NCI-H82 (cell line): ENCODE data around the gene E2F7.

Experiments
- DNase-seq: peaks from one replicate; lab custom pipeline; 2025; lab: John Stamatoyannopoulos, UW

E2F7 gene

GRCh38 chr12:77062846-77063461 lies 2.4 kb downstream of the E2F7 start:
- DNase-seq = no peak

DNA sequence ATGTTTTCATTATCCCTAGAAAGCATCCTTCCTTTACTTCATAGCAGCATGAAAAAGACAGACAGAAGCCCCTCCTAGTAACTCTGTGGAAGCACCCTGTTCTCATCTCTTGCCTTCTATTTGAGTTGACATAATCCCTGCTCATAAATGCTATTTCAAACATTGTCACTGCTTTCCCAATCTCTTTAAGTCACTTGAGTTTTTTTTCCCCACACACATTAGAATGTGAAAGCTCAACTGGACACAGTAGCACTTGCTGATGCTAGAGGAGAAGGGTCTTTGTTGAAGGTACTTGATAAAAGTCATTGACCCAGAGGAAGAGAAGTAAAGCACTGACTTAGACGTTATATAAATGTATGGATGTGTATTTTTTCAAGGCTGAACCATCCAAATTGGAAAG lies 3.0 kb downstream of the E2F7 start:
- DNase-seq = no peak

DNA sequence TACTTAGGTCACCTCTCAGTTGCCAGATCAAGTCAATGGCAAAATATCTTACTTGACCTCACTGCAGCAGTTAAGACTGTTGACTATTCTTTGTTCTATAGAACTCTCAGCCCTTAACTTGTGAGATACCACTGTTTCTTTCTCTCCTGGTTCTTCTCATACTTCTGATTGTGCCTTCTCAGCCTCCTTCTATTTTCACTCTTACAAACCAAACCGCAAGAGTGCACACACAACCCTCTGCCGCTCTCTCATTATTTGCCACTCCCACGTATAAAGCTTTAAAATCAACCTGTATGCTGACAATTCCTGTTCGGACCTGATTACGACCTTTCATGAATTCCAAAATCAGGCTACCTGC lies 4.5 kb downstream of the E2F7 start:
- DNase-seq = no peak

- no peak for DNase-seq
These were observed 5.1 kb downstream of the E2F7 start for GRCh38 chr12:77060136-77060882.

DNA sequence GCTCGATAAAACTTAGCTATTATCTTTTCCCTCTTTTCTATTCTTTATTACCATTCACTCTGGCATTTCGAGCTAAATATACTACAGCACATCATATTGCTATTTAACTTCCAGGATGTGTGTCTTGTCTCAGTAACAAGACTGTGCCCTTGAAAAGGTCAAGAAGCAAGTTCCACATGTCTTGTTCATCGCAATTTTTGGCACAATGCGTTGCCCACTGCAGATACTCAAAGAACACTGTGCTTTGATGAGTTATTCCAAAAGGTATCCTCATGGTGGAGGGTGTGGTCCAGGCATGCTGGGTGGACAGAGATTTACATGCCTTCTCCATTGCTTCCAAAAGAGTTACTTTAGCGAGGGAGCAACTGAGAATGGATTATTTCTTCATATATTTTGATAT lies 6.6 kb downstream of the E2F7 start:
- DNase-seq = no peak

DNA sequence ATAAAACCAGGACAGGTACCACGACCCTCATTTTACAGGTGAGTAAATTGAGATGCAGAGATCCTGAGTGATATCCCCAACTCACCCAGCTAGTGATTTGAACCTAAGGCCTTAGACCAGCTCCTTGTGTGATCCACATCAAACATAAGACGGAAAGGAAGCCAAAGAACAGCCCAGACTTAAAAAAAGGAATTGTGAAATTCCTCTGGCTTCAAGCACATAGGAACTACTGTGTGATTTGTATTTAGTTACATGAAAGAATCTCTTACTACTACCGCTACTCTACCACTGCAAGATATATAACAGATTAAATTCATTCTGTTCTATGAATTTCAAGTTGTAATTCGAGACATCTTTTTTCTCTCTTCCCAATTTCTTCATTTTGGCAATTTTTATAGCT lies 10.5 kb downstream of the E2F7 start:
- no peak for DNase-seq

- DNase-seq = no peak
These were observed 12.1 kb downstream of the E2F7 start for GRCh38 chr12:77053259-77053658.

- DNase-seq = peak; percentile 82
These were observed 15.5 kb downstream of the E2F7 start for GRCh38 chr12:77049767-77050353.

GRCh38 chr12:77047341-77048109 lies 17.8 kb downstream of the E2F7 start:
- DNase-seq = peak; percentile 33

DNA sequence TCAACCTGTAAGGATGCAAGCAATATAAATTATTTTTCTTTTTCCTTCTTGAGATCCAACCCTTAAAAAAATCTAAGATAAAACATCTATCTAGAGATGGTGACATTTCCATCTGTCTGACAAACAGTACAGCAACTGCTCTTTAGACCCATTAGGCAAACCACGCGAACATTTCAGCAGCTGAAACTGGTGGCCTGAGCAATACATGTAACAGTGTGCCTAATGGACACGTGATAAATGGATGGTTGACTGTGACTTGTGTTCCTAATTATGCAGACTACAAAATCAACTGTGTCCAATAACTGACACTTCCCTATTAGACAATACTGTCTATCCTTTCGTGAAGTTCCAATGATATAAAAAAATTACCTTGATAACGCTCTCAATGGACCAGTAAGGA lies 18.9 kb downstream of the E2F7 start:
- DNase-seq = no peak

- no peak for DNase-seq
These were observed 20.2 kb downstream of the E2F7 start for GRCh38 chr12:77045183-77045582.

- DNase-seq = no peak
These were observed 20.6 kb downstream of the E2F7 start for GRCh38 chr12:77044721-77045120.

GRCh38 chr12:77042833-77043232 lies 22.5 kb downstream of the E2F7 start:
- DNase-seq = no peak

- no peak for DNase-seq
These were observed 25.1 kb downstream of the E2F7 start for GRCh38 chr12:77040231-77040630.

GRCh38 chr12:77035226-77035625 lies 30.1 kb downstream of the E2F7 start:
- DNase-seq = no peak

DNA sequence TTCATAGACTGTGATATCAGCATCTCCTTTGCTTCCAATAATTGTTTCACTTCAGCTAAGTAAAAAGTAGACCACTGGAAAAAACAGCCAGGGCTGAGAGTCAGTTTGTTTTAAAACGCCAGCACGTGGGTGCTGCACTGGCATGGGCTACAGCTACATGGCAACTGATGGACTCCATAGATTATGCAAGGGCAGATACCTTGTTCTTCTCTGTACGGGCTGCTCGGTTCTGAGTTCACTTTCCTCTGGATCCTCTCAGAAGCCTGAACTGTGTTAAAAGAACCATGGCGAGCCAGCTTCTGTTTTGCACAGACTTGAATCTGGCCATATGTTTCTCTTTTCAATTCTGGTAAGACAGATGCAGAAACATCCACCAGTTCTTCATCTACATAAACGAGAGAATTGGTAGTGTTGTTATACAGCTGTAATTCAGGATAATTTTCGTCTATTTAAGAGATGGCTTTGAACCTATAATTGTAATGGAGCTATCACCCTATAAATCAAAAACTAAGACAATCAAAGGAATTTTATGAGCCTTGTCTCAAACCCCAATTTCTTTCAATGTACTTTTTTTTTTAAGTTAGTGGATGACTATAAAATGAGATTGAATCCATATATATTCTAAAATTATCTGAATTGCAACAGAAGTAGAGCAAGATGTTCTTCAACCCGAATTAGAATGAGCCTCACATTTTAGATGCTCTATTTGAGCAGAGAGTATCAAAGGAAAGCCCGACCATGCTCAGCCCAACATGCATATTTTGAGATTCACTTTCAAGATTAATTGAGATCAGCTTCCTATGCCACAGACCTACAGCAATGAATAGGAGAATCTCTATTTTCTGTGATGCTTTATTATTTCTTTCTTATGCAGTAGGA lies 31.5 kb downstream of the E2F7 start:
- DNase-seq = no peak

DNA sequence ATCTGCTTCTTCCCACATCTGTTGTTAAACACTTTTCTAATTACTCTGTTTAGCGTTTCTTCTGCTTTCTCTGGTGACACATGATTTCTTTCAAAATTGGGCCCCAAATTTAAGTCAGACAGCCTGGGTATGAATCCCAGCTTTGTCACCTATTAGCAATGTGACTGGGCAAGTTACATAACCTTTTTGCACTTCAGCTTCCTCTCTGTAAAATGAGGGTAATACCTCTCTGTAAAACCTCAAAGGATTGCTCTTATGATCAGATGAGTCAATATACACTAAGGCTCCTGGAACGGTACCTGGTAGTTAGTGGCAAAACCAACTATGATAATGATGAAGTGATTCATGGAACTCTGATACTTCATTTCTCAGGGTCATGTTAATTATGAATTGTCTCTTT lies 33.0 kb downstream of the E2F7 start:
- DNase-seq = no peak

- no peak for DNase-seq
These were observed 33.6 kb downstream of the E2F7 start for GRCh38 chr12:77031745-77032144.

- no peak for DNase-seq
These were observed 39.5 kb downstream of the E2F7 start for GRCh38 chr12:77025782-77026314.

DNA sequence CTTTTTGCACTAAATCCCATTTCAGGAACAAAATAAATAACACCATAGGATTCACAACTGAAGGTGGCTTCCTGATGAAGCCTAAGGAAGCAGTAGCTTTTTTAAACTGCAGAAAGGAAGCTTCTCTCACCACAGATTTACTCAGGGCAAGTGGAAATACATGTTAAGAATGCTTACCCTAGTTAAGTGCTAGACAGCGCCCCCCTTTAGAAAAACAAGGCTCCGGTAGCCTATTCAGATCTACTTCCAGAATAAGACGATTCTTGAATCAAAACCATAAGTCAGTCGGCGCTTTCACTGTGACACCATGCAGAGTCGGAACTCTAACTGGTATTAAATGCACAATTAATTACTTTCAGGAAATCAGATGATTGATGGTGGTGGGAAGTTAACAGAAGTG lies 41.9 kb downstream of the E2F7 start:
- DNase-seq = no peak

DNA sequence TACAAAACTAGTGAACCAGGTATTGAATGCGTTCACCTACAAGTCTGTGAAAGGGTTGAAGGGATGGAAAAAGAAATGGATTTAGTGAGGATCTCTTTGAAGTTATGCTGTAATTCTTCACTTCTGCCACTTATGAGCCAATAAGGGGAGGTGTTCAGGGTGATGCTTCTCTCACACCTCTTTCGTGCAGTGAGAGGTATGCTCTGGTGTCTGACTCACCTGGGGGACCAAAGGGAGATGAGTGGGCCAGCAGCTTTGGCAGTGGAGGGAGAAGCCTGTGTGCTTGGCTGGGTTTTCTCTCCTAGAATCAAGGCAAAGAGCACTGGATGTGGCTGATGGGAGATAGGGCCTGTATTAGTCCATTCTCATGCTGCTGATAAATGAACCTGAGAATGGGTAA lies 45.4 kb downstream of the E2F7 start:
- no peak for DNase-seq

DNA sequence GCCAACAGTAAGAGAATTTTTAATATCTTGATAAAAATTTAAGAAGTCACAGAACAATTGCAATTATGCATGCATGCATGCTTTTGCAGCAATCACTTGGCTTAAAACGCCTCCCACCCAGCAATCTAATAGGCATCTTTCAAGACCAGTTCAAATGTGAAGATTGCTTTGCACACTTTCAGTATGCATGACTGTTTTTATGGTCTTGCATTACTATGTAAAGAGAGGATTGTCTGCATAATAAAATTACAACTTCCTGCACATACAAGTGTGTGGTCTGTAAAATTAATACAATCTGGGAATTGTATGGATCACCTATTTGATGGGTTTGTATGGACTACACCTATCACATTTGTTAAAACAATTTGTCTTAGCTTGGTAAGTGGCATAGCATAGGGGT lies 48.8 kb downstream of the E2F7 start:
- no peak for DNase-seq
